Measurements from ENCODE around the gene DRC7. TPM values are rescaled to one million over a fixed set of nuclear protein-coding genes. Genes with fewer than 3 reads are reported as not detected.
"Not testable (repeated sequence)": the region's sequence is repeated elsewhere in the genome, so short reads cannot be mapped to it uniquely, and the experiment has no call there.

The DRC7 gene
- total RNA-seq, 1 donor from 2014 or later, result not detected

- peak; percentile 69 for ATAC-seq
Observed at GRCh38 chr16:57764341-57765159, 69.9 kb downstream of the DRC7 start.

GRCh38 chr16:57765160-57765728, 70.6 kb downstream of the DRC7 start:
- ATAC-seq, result no peak

- ATAC-seq, result no peak
Observed at GRCh38 chr16:57766714-57767348, 72.2 kb downstream of the DRC7 start.

GRCh38 chr16:57769541-57770145, 75.0 kb downstream of the DRC7 start:
- ATAC-seq, result no peak

GRCh38 chr16:57770361-57770760, 75.8 kb downstream of the DRC7 start:
- no peak for ATAC-seq

GRCh38 chr16:57771141-57771785, 76.7 kb downstream of the DRC7 start:
- ATAC-seq, result no peak

- ATAC-seq, result no peak
Observed at GRCh38 chr16:57773019-57773418, 78.4 kb downstream of the DRC7 start.

GRCh38 chr16:57773655-57774295, 79.2 kb downstream of the DRC7 start:
- ATAC-seq, result no peak

- no peak for ATAC-seq
Observed at GRCh38 chr16:57774705-57775285, 80.2 kb downstream of the DRC7 start.

GRCh38 chr16:57775661-57776469, 81.3 kb downstream of the DRC7 start:
- ATAC-seq, result no peak

- no peak for ATAC-seq
Observed at GRCh38 chr16:57778658-57779057, 84.1 kb downstream of the DRC7 start.

- ATAC-seq, result not testable (repeated sequence)
Observed at GRCh38 chr16:57779836-57780235, 85.2 kb downstream of the DRC7 start.

- ATAC-seq, result no peak
Observed at GRCh38 chr16:57781349-57781740, 86.7 kb downstream of the DRC7 start.

Other genes with a start within 250 kb of the DRC7 start
- 52.4 TPM for gene CIAPIN1, start 247.4 kb upstream of the DRC7 start, total RNA-seq
- 44.6 TPM for gene COQ9, start 247.3 kb upstream of the DRC7 start, total RNA-seq
- gene POLR2C, start 232.1 kb upstream of the DRC7 start, total RNA-seq, result 32.0 TPM
- 25.0 TPM for gene DOK4, start 208.3 kb upstream of the DRC7 start, total RNA-seq
- gene CCDC102A, start 158.2 kb upstream of the DRC7 start, total RNA-seq, result 1.4 TPM
- gene ADGRG5, start 152.2 kb upstream of the DRC7 start, total RNA-seq, result 0.44 TPM
- gene ADGRG1, start 66.2 kb upstream of the DRC7 start, total RNA-seq, result 93.7 TPM
- gene ADGRG3, start 26.5 kb upstream of the DRC7 start, total RNA-seq, result 0.84 TPM
- 19.9 TPM for gene KATNB1, start 41.0 kb downstream of the DRC7 start, total RNA-seq
- 20.6 TPM for gene KIFC3, start 107.7 kb downstream of the DRC7 start, total RNA-seq